Measurements from ENCODE around the gene CD244.

The CD244 gene

GRCh38 chr1:160781186-160781766, 81.4 kb downstream of the CD244 start:
- no peak for DNase-seq (ENCODE audit: low spot score)

GRCh38 chr1:160780398-160780755, 82.3 kb downstream of the CD244 start:
- no peak for DNase-seq (ENCODE audit: low spot score)

Measured in CD4-positive, alpha-beta T cell treated with Interleukin-2 at 100 ng/mL for 4 hours (primary cell).